Glutamatergic neuron (in vitro differentiated cells): ENCODE results near the gene FGD5. TPM values are rescaled to one million over a fixed set of nuclear protein-coding genes. Genes with fewer than 3 reads are reported as not detected.

Experiments
- DNase-seq: peaks from one replicate; pipeline ENCODE4 v3.0.0; 2022
- H3K27ac Mint-ChIP-seq: one replicate; pipeline ENCODE4 v1.8.0; 2020; ENCODE audit warnings: mild to moderate bottlenecking, mixed read lengths, inconsistent platforms; ENCODE audit not compliant: unreplicated experiment
- H3K27me3 Mint-ChIP-seq: one replicate; pipeline ENCODE4 v1.8.0; 2020; ENCODE audit warnings: mild to moderate bottlenecking, moderate library complexity, mixed read lengths, inconsistent platforms; ENCODE audit not compliant: unreplicated experiment
- H3K36me3 Mint-ChIP-seq: one replicate; pipeline ENCODE4 v1.8.0; 2020; ENCODE audit warnings: mild to moderate bottlenecking, mixed read lengths, inconsistent platforms; ENCODE audit not compliant: unreplicated experiment
- H3K4me1 Mint-ChIP-seq: one replicate; pipeline ENCODE4 v1.8.0; 2020; ENCODE audit warnings: mild to moderate bottlenecking, low read depth, mixed read lengths, inconsistent platforms; ENCODE audit not compliant: unreplicated experiment
- H3K4me3 Mint-ChIP-seq: one replicate; pipeline ENCODE4 v1.8.0; 2020; ENCODE audit warnings: mild to moderate bottlenecking, mixed read lengths, inconsistent platforms; ENCODE audit not compliant: unreplicated experiment
- H3K9me3 Mint-ChIP-seq: one replicate; pipeline ENCODE4 v1.8.0; 2020; ENCODE audit warnings: mild to moderate bottlenecking, moderate library complexity, mixed read lengths, inconsistent platforms; ENCODE audit not compliant: unreplicated experiment
- CTCF ChIP-seq: fragments of 200-600 bp; sonication (generic); IDR thresholded peaks from one replicate; pipeline ENCODE4 v1.5.0; 2021; ENCODE audit not compliant: partially characterized antibody, unreplicated experiment
- total RNA-seq: library from RNA; stranded (reverse); fragmentation: NEBNext Ultra II Directional; extraction: Animal tissue kit (Norgen Biotek cat#: 25700); gene quantifications from one replicate; pipeline ENCODE4 v1.2.1, GENCODE V29; 2021; ENCODE audit not compliant: unreplicated experiment

FGD5 gene
- total RNA-seq, 1 donor from 2014 or later = 3.1 TPM

- H3K27me3 Mint-ChIP-seq = peaks cover 6% of the 10 kb centered on the region
- no peaks in the 10 kb centered on the region for H3K36me3 Mint-ChIP-seq
- H3K9me3 Mint-ChIP-seq = peaks cover 2% of the 10 kb centered on the region
- no peak for DNase-seq
- no peak overlapping the region for H3K27ac Mint-ChIP-seq
- H3K4me3 Mint-ChIP-seq = no peak overlapping the region
- no peak for TF ChIP-seq CTCF
- peaks cover 3% of the 10 kb centered on the region for H3K4me1 Mint-ChIP-seq
Observed at GRCh38 chr3:14849638-14850230, 31.0 kb downstream of the FGD5 start.

DNA sequence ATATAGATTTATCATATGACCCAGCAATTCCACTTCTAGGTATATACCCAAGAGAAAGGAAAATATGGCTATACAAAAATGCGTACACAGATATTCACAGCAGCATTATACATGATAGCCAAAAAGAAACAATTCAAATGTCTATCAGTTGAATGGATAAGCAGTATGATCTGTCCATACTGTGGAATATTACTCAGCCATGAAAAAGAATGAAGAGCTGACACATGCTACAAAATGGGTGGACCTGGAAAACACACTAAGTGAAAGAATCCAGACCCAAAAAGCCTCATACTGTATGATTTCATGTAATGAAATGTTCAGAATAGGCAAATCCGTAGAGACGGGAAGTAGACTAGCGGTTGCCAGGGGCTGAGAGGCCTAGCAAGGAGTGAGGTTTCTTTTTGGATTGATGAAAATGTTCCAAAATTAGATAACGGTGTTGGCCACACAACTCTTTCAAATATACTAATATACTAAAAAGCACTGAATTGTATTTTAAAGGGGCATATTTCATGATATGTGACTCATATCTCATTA, 33.4 kb downstream of the FGD5 start:
- Mint-ChIP-seq H3K4me3 (no peak overlapping the region), H3K36me3 (no peaks in the 10 kb centered on the region), H3K27ac (peak overlapping the region; percentile 11), H3K9me3 (peaks cover 2% of the 10 kb centered on the region), H3K27me3 (peaks cover 6% of the 10 kb centered on the region), H3K4me1 (peaks cover 3% of the 10 kb centered on the region)
- no peak for DNase-seq
- TF ChIP-seq CTCF = no peak

GRCh38 chr3:14852717-14853116, 34.0 kb downstream of the FGD5 start:
- H3K4me1 Mint-ChIP-seq = peaks cover 3% of the 10 kb centered on the region

DNA sequence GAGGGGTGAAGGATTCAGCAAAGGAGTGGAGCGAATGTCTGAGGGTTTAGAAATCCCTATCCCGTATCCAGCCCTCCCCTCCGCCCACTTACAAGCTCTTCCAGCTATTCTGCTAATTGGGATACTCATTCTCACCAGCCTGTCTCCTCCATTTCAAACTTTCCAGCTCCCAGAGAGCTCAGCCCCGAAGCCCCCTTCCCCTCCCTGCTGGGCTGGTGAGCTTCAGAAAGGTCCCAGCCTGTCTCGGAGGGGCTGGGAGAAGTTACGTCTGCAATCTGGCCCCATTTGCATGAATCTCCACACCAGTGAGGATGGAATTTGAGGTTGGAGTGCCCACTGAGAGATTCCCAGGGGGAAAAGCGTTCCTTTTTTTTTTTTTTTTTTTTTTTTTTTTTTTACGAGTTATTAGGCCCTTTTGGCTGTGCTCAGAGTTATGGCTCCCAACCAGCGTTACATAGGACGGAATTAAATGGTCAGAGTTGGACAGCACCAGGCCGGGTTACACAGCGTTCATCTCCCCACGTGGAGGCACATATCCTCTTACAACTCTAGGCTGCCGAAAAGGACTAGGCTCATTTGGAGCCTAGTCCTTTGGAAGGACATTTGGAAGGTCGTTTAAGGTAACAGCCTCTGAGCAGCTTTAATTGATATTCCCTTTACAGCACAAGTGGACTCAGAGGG, 34.6 kb downstream of the FGD5 start:
- H3K4me3 Mint-ChIP-seq = no peak overlapping the region
- H3K4me1 Mint-ChIP-seq = no peaks in the 10 kb centered on the region
- TF ChIP-seq CTCF = no peak
- no peaks in the 10 kb centered on the region for H3K36me3 Mint-ChIP-seq
- H3K27me3 Mint-ChIP-seq = peaks cover 6% of the 10 kb centered on the region
- H3K9me3 Mint-ChIP-seq = peaks cover 2% of the 10 kb centered on the region
- H3K27ac Mint-ChIP-seq = no peak overlapping the region
- DNase-seq = no peak

More at GRCh38 chr3:14852717-14853116, 34.0 kb downstream of the FGD5 start:
- DNase-seq = no peak
- no peak for TF ChIP-seq CTCF
- H3K4me3 Mint-ChIP-seq = no peak overlapping the region
- H3K36me3 Mint-ChIP-seq = no peaks in the 10 kb centered on the region
- H3K27ac Mint-ChIP-seq = no peak overlapping the region
- peaks cover 6% of the 10 kb centered on the region for H3K27me3 Mint-ChIP-seq
- H3K9me3 Mint-ChIP-seq = peaks cover 2% of the 10 kb centered on the region

GRCh38 chr3:14857506-14857905, 38.7 kb downstream of the FGD5 start:
- H3K4me1 Mint-ChIP-seq = peaks cover 3% of the 10 kb centered on the region
- H3K27me3 Mint-ChIP-seq = no peaks in the 10 kb centered on the region
- H3K27ac Mint-ChIP-seq = no peak overlapping the region
- no peak for TF ChIP-seq CTCF
- H3K9me3 Mint-ChIP-seq = peaks cover 5% of the 10 kb centered on the region
- H3K4me3 Mint-ChIP-seq = no peak overlapping the region
- no peaks in the 10 kb centered on the region for H3K36me3 Mint-ChIP-seq
- DNase-seq = no peak
